ENCODE results near the gene PIK3IP1.

DNA sequence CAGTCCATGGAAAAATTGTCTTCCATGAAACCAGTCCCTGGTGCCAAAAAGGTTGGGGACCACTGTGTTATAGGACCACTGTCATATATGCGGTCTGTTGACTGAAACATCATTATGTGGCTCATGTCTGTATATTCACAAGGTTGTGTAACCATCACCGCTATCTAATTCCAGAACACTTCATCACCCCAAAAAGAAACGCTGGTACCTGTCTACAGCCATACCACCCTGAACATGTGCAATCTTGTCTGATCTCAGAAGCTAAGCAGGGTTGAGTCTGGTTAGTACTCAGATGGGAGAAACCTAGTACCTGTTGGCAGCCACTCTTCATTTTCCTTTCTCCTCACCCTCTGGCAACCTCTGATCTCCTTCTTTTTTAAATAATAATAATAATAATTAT lies 12.9 kb upstream of the PIK3IP1 start:
- TF ChIP-seq, protein P1, sequence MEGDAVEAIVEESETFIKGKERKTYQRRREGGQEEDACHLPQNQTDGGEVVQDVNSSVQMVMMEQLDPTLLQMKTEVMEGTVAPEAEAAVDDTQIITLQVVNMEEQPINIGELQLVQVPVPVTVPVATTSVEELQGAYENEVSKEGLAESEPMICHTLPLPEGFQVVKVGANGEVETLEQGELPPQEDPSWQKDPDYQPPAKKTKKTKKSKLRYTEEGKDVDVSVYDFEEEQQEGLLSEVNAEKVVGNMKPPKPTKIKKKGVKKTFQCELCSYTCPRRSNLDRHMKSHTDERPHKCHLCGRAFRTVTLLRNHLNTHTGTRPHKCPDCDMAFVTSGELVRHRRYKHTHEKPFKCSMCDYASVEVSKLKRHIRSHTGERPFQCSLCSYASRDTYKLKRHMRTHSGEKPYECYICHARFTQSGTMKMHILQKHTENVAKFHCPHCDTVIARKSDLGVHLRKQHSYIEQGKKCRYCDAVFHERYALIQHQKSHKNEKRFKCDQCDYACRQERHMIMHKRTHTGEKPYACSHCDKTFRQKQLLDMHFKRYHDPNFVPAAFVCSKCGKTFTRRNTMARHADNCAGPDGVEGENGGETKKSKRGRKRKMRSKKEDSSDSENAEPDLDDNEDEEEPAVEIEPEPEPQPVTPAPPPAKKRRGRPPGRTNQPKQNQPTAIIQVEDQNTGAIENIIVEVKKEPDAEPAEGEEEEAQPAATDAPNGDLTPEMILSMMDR (IDR thresholded peaks at IDR 0.05; ENCODE audit: low read depth, low read length, poor library complexity, severe bottlenecking): no peak
- TF ChIP-seq EZH2phosphoT487 (IDR thresholded peaks at IDR 0.05; ENCODE audit: borderline replicate concordance, low read length): no peak
